Measurements from ENCODE around the gene CYB561D1.

Gene CYB561D1

DNA sequence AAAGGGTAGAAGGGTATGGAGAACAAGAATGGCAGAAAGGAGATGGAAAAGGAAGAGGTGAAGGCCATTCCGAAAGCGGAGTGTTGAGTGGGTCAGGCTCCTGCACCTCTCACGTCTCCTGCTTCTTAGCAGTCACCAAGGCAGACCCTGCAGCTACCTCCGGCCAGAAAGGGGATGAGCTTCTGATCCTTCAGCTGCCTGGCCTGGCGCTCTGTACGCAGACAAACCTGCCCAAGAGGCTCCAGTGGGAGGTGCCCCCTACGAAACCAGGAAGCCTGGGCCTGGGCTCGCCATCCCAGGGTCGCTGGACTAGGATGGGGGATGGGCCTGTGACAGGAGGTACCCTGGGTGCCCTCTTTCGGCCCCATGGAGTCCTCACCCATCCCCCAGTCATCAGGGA lies 48.8 kb downstream of the CYB561D1 start:
- no peaks in the 10 kb centered on the region for H3K9me3 ChIP-seq (replicated peaks in 1 of 11)
- no peak overlapping the region for H3K4me3 ChIP-seq
- H3K4me2 ChIP-seq, result no peak overlapping the region
- H4K20me1 ChIP-seq, result no peaks in the 10 kb centered on the region
- TF ChIP-seq Cebpa-rat (IDR thresholded peaks at IDR 0.05), result no peak
- no peak overlapping the region for H3K27ac ChIP-seq
- H3K4me1 ChIP-seq, result peaks cover 11 to 29% (median 21%) of the 10 kb centered on the region in 10 experiments; a peak in 19 of 20 replicates
- no peaks in the 10 kb centered on the region for H3K36me3 ChIP-seq
- H3K9ac ChIP-seq, result no peak overlapping the region
- no peaks in the 10 kb centered on the region; a peak in 1 of 22 replicates for H3K27me3 ChIP-seq

DNA sequence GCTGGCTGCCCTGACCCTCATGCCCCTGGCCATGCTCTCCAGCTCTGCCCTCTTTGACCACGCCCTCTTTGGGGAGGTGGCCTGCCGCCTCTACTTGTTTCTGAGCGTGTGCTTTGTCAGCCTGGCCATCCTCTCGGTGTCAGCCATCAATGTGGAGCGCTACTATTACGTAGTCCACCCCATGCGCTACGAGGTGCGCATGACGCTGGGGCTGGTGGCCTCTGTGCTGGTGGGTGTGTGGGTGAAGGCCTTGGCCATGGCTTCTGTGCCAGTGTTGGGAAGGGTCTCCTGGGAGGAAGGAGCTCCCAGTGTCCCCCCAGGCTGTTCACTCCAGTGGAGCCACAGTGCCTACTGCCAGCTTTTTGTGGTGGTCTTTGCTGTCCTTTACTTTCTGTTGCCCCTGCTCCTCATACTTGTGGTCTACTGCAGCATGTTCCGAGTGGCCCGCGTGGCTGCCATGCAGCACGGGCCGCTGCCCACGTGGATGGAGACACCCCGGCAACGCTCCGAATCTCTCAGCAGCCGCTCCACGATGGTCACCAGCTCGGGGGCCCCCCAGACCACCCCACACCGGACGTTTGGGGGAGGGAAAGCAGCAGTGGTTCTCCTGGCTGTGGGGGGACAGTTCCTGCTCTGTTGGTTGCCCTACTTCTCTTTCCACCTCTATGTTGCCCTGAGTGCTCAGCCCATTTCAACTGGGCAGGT lies 49.5 kb downstream of the CYB561D1 start:
- H3K9ac ChIP-seq, result peak overlapping the region in 1 of 11 experiments; percentile 6; a peak in 1 of 22 replicates
- no peaks in the 10 kb centered on the region for H3K9me3 ChIP-seq (replicated peaks in 1 of 11)
- TF ChIP-seq Cebpa-rat (IDR thresholded peaks at IDR 0.05), result no peak
- H3K4me3 ChIP-seq, result no peak overlapping the region
- H3K4me1 ChIP-seq, result peaks cover 11 to 31% (median 22%) of the 10 kb centered on the region in 10 experiments; a peak in 19 of 20 replicates
- H3K27ac ChIP-seq, result no peak overlapping the region
- no peaks in the 10 kb centered on the region; a peak in 1 of 22 replicates for H4K20me1 ChIP-seq
- no peaks in the 10 kb centered on the region; a peak in 1 of 22 replicates for H3K27me3 ChIP-seq
- H3K4me2 ChIP-seq, result no peak overlapping the region
- H3K36me3 ChIP-seq, result no peaks in the 10 kb centered on the region

DNA sequence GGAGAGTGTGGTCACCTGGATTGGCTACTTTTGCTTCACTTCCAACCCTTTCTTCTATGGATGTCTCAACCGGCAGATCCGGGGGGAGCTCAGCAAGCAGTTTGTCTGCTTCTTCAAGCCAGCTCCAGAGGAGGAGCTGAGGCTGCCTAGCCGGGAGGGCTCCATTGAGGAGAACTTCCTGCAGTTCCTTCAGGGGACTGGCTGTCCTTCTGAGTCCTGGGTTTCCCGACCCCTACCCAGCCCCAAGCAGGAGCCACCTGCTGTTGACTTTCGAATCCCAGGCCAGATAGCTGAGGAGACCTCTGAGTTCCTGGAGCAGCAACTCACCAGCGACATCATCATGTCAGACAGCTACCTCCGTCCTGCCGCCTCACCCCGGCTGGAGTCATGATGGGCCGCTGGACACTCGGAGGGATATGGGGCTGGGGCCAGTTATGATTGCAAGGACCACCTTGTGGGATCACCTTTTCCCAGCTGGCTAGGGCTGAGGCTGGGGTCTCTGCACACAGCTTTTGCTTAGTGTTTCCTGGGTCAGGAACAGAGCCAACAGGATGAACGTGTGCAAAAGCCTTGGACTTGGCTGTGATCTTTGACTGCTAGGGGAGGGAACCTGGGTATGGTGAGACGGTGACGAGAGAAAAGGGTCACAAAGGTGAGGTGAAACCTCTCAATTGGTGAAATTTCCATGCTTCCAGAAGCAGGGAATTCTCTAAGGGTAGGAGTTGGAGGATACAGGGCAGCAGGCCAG lies 50.3 kb downstream of the CYB561D1 start:
- H3K9me3 ChIP-seq (replicated peaks in 1 of 11), result no peaks in the 10 kb centered on the region
- peaks cover 11 to 31% (median 22%) of the 10 kb centered on the region in 10 experiments; a peak in 19 of 20 replicates for H3K4me1 ChIP-seq
- peaks cover 0 to 6% (median 2%) of the 10 kb centered on the region in 11 experiments; a peak in 13 of 22 replicates for H4K20me1 ChIP-seq
- H3K9ac ChIP-seq, result peak overlapping the region in 1 of 11 experiments; percentile 6; a peak in 1 of 22 replicates
- no peak overlapping the region for H3K4me2 ChIP-seq
- no peak for TF ChIP-seq Cebpa-rat (IDR thresholded peaks at IDR 0.05)
- H3K36me3 ChIP-seq, result no peaks in the 10 kb centered on the region
- no peak overlapping the region for H3K27ac ChIP-seq
- no peak overlapping the region for H3K4me3 ChIP-seq
- H3K27me3 ChIP-seq, result no peaks in the 10 kb centered on the region; a peak in 1 of 22 replicates

DNA sequence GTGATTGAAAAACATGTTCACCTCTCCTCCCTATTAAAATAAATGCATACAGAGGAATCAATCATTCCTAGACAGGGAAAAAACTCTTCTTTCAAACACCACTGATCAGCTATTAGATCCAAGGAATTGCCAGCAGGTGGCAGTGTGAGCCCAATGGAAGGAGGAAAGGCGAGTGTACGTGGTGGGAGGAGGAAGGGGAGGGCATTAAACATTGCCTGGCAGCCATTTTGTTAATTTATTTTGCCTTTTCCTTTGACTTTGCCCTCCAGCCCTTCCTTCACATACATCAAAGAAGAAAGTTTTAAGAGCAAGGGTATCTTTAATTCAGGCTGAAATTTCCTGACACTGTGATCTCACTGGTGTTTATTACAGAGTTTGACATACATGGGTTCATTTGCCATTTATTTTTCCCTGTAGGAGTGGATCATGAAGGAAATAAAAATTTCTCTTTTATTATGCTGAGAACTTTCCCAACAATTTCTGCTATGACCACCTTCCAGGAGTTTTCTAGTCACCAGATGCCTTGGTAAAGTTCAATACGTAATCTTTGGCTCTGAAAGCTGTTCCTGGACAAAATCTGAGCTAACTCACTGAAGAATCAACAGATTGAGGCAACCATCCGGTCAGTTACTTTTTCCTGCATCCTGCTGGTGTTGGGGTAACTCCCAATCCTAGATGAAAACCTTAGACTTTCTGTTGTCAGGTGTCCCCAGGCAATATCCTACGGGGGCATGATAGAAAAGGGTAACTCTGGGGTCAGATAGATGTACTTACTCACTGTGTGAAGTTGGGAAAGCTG lies 52.6 kb downstream of the CYB561D1 start:
- Histone ChIP-seq H3K27me3 (no peaks in the 10 kb centered on the region), H3K36me3 (peaks cover 0 to 5% (median 0%) of the 10 kb centered on the region in 11 experiments; a peak in 3 of 22 replicates), H3K4me1 (peaks cover 22 to 37% (median 31%) of the 10 kb centered on the region in 10 experiments), H3K4me2 (peak overlapping the region; percentile 84 to 96 (median 90)), H3K27ac (peak overlapping the region; percentile 84 to 95 (median 92)), H3K9ac (peak overlapping the region; percentile 82 to 97 (median 91)), H3K9me3 (replicated peaks in 1 of 11) (no peaks in the 10 kb centered on the region), H3K4me3 (peak overlapping the region; percentile 77 to 93 (median 82)), H4K20me1 (peaks cover 6 to 30% (median 25%) of the 10 kb centered on the region in 11 experiments; a peak in 20 of 22 replicates)
- no peak for TF ChIP-seq Cebpa-rat (IDR thresholded peaks at IDR 0.05)

DNA sequence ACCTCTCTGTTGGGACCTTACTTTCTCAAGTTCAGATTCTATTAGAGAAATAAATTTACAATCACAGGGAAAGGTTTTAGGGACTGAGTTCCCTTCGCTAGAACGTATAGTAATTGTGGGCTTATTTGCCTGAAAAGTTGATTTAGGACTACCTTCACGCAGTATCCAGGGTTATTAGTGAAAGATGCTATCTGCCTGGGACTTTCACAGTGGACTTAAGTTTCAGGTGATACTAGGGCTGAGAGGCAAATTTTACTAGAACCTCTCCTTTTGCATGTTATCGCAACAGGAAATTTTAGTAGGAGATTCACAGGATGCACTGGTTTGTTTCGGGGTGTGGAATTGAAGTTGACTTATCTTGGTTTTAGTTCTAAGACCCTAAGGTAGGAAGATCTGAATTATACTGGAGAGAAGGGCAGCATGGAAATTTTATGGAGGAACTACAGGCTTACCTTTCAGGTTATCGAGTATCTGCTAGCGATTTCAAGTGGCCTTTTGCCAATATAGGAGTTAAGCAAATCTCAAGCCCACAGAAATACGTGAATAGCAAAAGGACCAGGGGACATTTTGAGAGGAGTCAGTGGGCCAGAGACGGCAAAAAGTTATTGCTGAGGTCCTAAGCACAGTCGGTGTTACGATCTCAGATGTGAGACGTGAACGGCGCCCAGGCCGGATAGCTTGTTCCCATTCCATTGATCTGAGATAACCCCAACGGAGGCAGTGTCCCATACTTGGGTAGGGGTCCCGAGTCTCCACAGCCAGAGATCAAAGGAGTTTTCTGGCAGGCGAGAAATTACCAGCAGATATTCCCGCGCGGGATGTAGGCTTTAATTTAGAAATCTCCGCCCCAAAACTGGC lies 53.8 kb downstream of the CYB561D1 start:
- Histone ChIP-seq H3K4me3 (peak overlapping the region; percentile 77 to 93 (median 82)), H3K9ac (peak overlapping the region; percentile 82 to 97 (median 91)), H3K36me3 (peaks cover 0 to 16% (median 5%) of the 10 kb centered on the region in 11 experiments; a peak in 7 of 22 replicates), H3K4me1 (peaks cover 22 to 44% (median 33%) of the 10 kb centered on the region in 10 experiments), H3K9me3 (replicated peaks in 1 of 11) (no peaks in the 10 kb centered on the region), H4K20me1 (peaks cover 16 to 42% (median 37%) of the 10 kb centered on the region in 11 experiments; a peak in 20 of 22 replicates), H3K27ac (peak overlapping the region; percentile 84 to 95 (median 92)), H3K4me2 (peak overlapping the region; percentile 84 to 96 (median 90)), H3K27me3 (no peaks in the 10 kb centered on the region)
- TF ChIP-seq Cebpa-rat (IDR thresholded peaks at IDR 0.05), result no peak

DNA sequence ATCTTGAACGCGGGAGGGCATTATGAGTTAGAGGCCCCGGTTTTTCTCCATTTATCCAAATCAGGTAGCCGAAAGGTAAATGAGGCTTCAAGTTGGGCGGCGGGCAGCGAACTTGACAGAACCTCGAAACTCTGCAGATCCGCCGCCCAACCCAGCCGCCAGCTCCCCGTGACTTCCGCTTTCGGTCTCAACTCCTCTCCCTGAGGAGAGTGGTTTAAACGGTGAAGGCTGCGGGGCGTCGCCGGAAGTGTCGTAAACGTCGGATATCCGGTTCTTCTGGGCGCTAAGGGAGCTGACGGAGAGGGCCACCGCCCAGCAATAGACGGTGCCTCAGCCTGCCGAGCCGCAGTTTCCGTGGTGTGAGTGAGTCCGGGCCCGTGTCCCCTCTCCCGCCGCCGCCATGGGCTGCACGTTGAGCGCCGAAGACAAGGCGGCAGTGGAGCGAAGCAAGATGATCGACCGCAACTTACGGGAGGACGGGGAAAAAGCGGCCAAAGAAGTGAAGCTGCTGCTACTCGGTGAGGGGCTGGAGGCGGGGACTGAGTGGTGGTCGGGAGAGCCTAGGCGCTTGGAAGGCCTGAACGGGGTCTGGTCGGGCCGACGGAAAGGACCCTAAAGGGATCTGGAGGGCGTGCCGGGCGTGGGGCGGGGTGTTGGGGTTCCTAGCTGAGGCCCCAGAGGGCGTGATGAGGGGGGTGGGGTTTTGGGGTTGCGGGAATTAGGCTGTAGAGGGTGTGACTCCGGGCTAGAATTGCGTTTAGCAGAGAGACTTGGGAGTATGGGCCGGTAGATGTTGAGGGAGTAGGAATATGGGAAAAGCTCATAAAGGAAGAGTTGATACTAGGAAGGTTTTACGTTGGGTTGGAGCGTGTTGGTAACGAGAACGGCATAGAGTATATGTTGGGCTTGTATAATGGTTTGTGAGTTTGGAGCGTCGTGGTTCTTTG lies 54.7 kb downstream of the CYB561D1 start, which contains the start of gene GNAI3:
Gene GNAI3 (plus strand): TSS at position 295 of the 947 bp plus-strand sequence. CDS start 106 bp downstream, at position 401.
- peak within 1 kb of the TSS; percentile 84 to 95 (median 92) for H3K27ac ChIP-seq
- peak within 1 kb of the TSS; percentile 77 to 93 (median 82) for H3K4me3 ChIP-seq
- H4K20me1 ChIP-seq, result peaks cover 21 to 51% (median 46%) of the 10 kb centered on the region in 11 experiments; a peak in 21 of 22 replicates
- peak within 1 kb of the TSS; percentile 86 to 96 (median 91) for H3K4me2 ChIP-seq
- peaks cover 22 to 49% (median 33%) of the 10 kb centered on the region in 10 experiments for H3K4me1 ChIP-seq
- no peaks in the 10 kb centered on the region for H3K27me3 ChIP-seq
- H3K9ac ChIP-seq, result peak within 1 kb of the TSS; percentile 82 to 97 (median 91)
- peaks cover 0 to 2% (median 0%) of the 10 kb centered on the region in 11 experiments; a peak in 2 of 22 replicates for H3K9me3 ChIP-seq (replicated peaks in 1 of 11)
- TF ChIP-seq Cebpa-rat (IDR thresholded peaks at IDR 0.05), result peak in 2 of 11 experiments; percentile 26 to 45; a peak in 1 of 22 replicates
- peaks cover 0 to 21% (median 8%) of the 10 kb centered on the region in 11 experiments; a peak in 14 of 22 replicates for H3K36me3 ChIP-seq

Measured in BLaER1 treated with 17β-estradiol and CSF1 and Interleukin-3, amounts not matched to agents 10 nM and 100 nM (cell line).